AG08395 (cell line): ENCODE results near the gene ERN1.

ENCODE experiments used
- DNase-seq: peaks from one replicate; pipeline ENCODE4 v3.0.0; 2012; ENCODE audit warnings: mixed read lengths, low spot score

The ERN1 gene

GRCh38 chr17:64109400-64109799 lies 20.5 kb downstream of the ERN1 start:
- DNase-seq, result no peak

GRCh38 chr17:64107500-64108236 lies 22.3 kb downstream of the ERN1 start:
- no peak for DNase-seq

- no peak for DNase-seq
These were observed 23.0 kb downstream of the ERN1 start for GRCh38 chr17:64106918-64107317.

- DNase-seq, result no peak
These were observed 26.3 kb downstream of the ERN1 start for GRCh38 chr17:64103391-64104364.

- no peak for DNase-seq
These were observed 27.1 kb downstream of the ERN1 start for GRCh38 chr17:64102627-64103390.

- no peak for DNase-seq
These were observed 30.4 kb downstream of the ERN1 start for GRCh38 chr17:64099543-64099942.

GRCh38 chr17:64097196-64097936 lies 32.6 kb downstream of the ERN1 start:
- no peak for DNase-seq

GRCh38 chr17:64096037-64096436 lies 33.9 kb downstream of the ERN1 start:
- DNase-seq, result no peak

- no peak for DNase-seq
These were observed 34.6 kb downstream of the ERN1 start for GRCh38 chr17:64095144-64095882.

- no peak for DNase-seq
These were observed 35.5 kb downstream of the ERN1 start for GRCh38 chr17:64094412-64094811.

- no peak for DNase-seq
These were observed 36.9 kb downstream of the ERN1 start for GRCh38 chr17:64092952-64093451.

GRCh38 chr17:64092113-64092512 lies 37.8 kb downstream of the ERN1 start:
- no peak for DNase-seq

- DNase-seq, result no peak
These were observed 38.4 kb downstream of the ERN1 start for GRCh38 chr17:64091571-64091970.

GRCh38 chr17:64091116-64091515 lies 38.8 kb downstream of the ERN1 start:
- no peak for DNase-seq

GRCh38 chr17:64090144-64090543 lies 39.8 kb downstream of the ERN1 start:
- DNase-seq, result no peak

- no peak for DNase-seq
These were observed 42.5 kb downstream of the ERN1 start for GRCh38 chr17:64087252-64088005.

- no peak for DNase-seq
These were observed 44.3 kb downstream of the ERN1 start for GRCh38 chr17:64085650-64086005.

- DNase-seq, result no peak
These were observed 44.8 kb downstream of the ERN1 start for GRCh38 chr17:64084940-64085649.
